ENCODE measurements around the gene SYT9.

Gene SYT9

GRCh38 chr11:7245341-7245740 lies 6.4 kb upstream of the SYT9 start:
- TF ChIP-seq EZH2 (IDR thresholded peaks at IDR 0.05) (no peak), POLR2AphosphoS5 (IDR thresholded peaks at IDR 0.05; ENCODE audit: borderline replicate concordance, low read depth, low read length) (no peak), FOXP2 (optimal IDR thresholded peaks at IDR 0.05; ENCODE audit: control extremely low read depth, extremely low read length, insufficient read depth) (no peak)
- Histone ChIP-seq H3K36me3 (ENCODE audit: insufficient read depth, low read length) (no peaks in the 10 kb centered on the region), H3K27ac (no peak overlapping the region), H3K9me3 (ENCODE audit: low read depth, low read length) (no peaks in the 10 kb centered on the region), H3K4me3 (no peak overlapping the region), H3K9ac (ENCODE audit: insufficient read length) (no peak overlapping the region)
- DNase-seq (ENCODE audit: low read depth, low spot score), result no peak

- Histone ChIP-seq H3K4me3 (no peak overlapping the region), H3K9ac (ENCODE audit: insufficient read length) (no peak overlapping the region), H3K27ac (no peak overlapping the region), H3K9me3 (ENCODE audit: low read depth, low read length) (no peaks in the 10 kb centered on the region), H3K36me3 (ENCODE audit: insufficient read depth, low read length) (no peaks in the 10 kb centered on the region)
- no peak for DNase-seq (ENCODE audit: low read depth, low spot score)
- TF ChIP-seq EZH2 (IDR thresholded peaks at IDR 0.05), result no peak
- no peak for TF ChIP-seq FOXP2 (optimal IDR thresholded peaks at IDR 0.05; ENCODE audit: control extremely low read depth, extremely low read length, insufficient read depth)
- TF ChIP-seq POLR2AphosphoS5 (IDR thresholded peaks at IDR 0.05; ENCODE audit: borderline replicate concordance, low read depth, low read length), result no peak
Measured at GRCh38 chr11:7246179-7246578, 5.5 kb upstream of the SYT9 start.

GRCh38 chr11:7250166-7250565 lies 1.5 kb upstream of the SYT9 start:
- H3K9ac ChIP-seq (ENCODE audit: insufficient read length), result no peak overlapping the region
- no peak overlapping the region for H3K27ac ChIP-seq
- H3K9me3 ChIP-seq (ENCODE audit: low read depth, low read length), result no peaks in the 10 kb centered on the region
- H3K36me3 ChIP-seq (ENCODE audit: insufficient read depth, low read length), result no peaks in the 10 kb centered on the region
- no peak for DNase-seq (ENCODE audit: low read depth, low spot score)
- no peak for TF ChIP-seq EZH2 (IDR thresholded peaks at IDR 0.05)
- no peak for TF ChIP-seq POLR2AphosphoS5 (IDR thresholded peaks at IDR 0.05; ENCODE audit: borderline replicate concordance, low read depth, low read length)
- TF ChIP-seq FOXP2 (optimal IDR thresholded peaks at IDR 0.05; ENCODE audit: control extremely low read depth, extremely low read length, insufficient read depth), result no peak
- no peak overlapping the region for H3K4me3 ChIP-seq

- TF ChIP-seq EZH2 (IDR thresholded peaks at IDR 0.05) (no peak), FOXP2 (optimal IDR thresholded peaks at IDR 0.05; ENCODE audit: control extremely low read depth, extremely low read length, insufficient read depth) (no peak), POLR2AphosphoS5 (IDR thresholded peaks at IDR 0.05; ENCODE audit: borderline replicate concordance, low read depth, low read length) (no peak)
- Histone ChIP-seq H3K4me3 (no peak overlapping the region), H3K9ac (ENCODE audit: insufficient read length) (no peak overlapping the region), H3K36me3 (ENCODE audit: insufficient read depth, low read length) (no peaks in the 10 kb centered on the region), H3K27ac (no peak overlapping the region), H3K9me3 (ENCODE audit: low read depth, low read length) (no peaks in the 10 kb centered on the region)
- no peak for DNase-seq (ENCODE audit: low read depth, low spot score)
Measured at GRCh38 chr11:7251487-7251835, 243 bp upstream of the SYT9 start.

- no peak for TF ChIP-seq FOXP2 (optimal IDR thresholded peaks at IDR 0.05; ENCODE audit: control extremely low read depth, extremely low read length, insufficient read depth)
- TF ChIP-seq EZH2 (IDR thresholded peaks at IDR 0.05), result peak; percentile 82
- TF ChIP-seq POLR2AphosphoS5 (IDR thresholded peaks at IDR 0.05; ENCODE audit: borderline replicate concordance, low read depth, low read length), result no peak
- no peaks in the 10 kb centered on the region for H3K36me3 ChIP-seq (ENCODE audit: insufficient read depth, low read length)
- H3K27ac ChIP-seq, result no peak overlapping the region
- no peaks in the 10 kb centered on the region for H3K9me3 ChIP-seq (ENCODE audit: low read depth, low read length)
- H3K9ac ChIP-seq (ENCODE audit: insufficient read length), result no peak overlapping the region
- H3K4me3 ChIP-seq, result no peak overlapping the region
- DNase-seq (ENCODE audit: low read depth, low spot score), result no peak
Measured at GRCh38 chr11:7252683-7253213, 1.0 kb downstream of the SYT9 start.

GRCh38 chr11:7253800-7254199 lies 2.1 kb downstream of the SYT9 start:
- Histone ChIP-seq H3K9me3 (ENCODE audit: low read depth, low read length) (no peaks in the 10 kb centered on the region), H3K36me3 (ENCODE audit: insufficient read depth, low read length) (no peaks in the 10 kb centered on the region), H3K4me3 (no peak overlapping the region), H3K27ac (no peak overlapping the region), H3K9ac (ENCODE audit: insufficient read length) (no peak overlapping the region)
- TF ChIP-seq FOXP2 (optimal IDR thresholded peaks at IDR 0.05; ENCODE audit: control extremely low read depth, extremely low read length, insufficient read depth) (no peak), POLR2AphosphoS5 (IDR thresholded peaks at IDR 0.05; ENCODE audit: borderline replicate concordance, low read depth, low read length) (no peak), EZH2 (IDR thresholded peaks at IDR 0.05) (no peak)
- no peak for DNase-seq (ENCODE audit: low read depth, low spot score)

GRCh38 chr11:7254731-7255291 lies 3.1 kb downstream of the SYT9 start:
- Histone ChIP-seq H3K9me3 (ENCODE audit: low read depth, low read length) (no peaks in the 10 kb centered on the region), H3K27ac (no peak overlapping the region), H3K9ac (ENCODE audit: insufficient read length) (no peak overlapping the region), H3K4me3 (no peak overlapping the region), H3K36me3 (ENCODE audit: insufficient read depth, low read length) (no peaks in the 10 kb centered on the region)
- DNase-seq (ENCODE audit: low read depth, low spot score), result no peak
- TF ChIP-seq FOXP2 (optimal IDR thresholded peaks at IDR 0.05; ENCODE audit: control extremely low read depth, extremely low read length, insufficient read depth) (no peak), EZH2 (IDR thresholded peaks at IDR 0.05) (no peak), POLR2AphosphoS5 (IDR thresholded peaks at IDR 0.05; ENCODE audit: borderline replicate concordance, low read depth, low read length) (no peak)

- DNase-seq (ENCODE audit: low read depth, low spot score), result no peak
- Histone ChIP-seq H3K4me3 (no peak overlapping the region), H3K36me3 (ENCODE audit: insufficient read depth, low read length) (no peaks in the 10 kb centered on the region), H3K9me3 (ENCODE audit: low read depth, low read length) (no peaks in the 10 kb centered on the region), H3K9ac (ENCODE audit: insufficient read length) (no peak overlapping the region), H3K27ac (no peak overlapping the region)
- no peak for TF ChIP-seq EZH2 (IDR thresholded peaks at IDR 0.05)
- no peak for TF ChIP-seq POLR2AphosphoS5 (IDR thresholded peaks at IDR 0.05; ENCODE audit: borderline replicate concordance, low read depth, low read length)
- no peak for TF ChIP-seq FOXP2 (optimal IDR thresholded peaks at IDR 0.05; ENCODE audit: control extremely low read depth, extremely low read length, insufficient read depth)
Measured at GRCh38 chr11:7256943-7257342, 5.2 kb downstream of the SYT9 start.

- TF ChIP-seq FOXP2 (optimal IDR thresholded peaks at IDR 0.05; ENCODE audit: control extremely low read depth, extremely low read length, insufficient read depth) (no peak), POLR2AphosphoS5 (IDR thresholded peaks at IDR 0.05; ENCODE audit: borderline replicate concordance, low read depth, low read length) (no peak), EZH2 (IDR thresholded peaks at IDR 0.05) (no peak)
- DNase-seq (ENCODE audit: low read depth, low spot score), result no peak
- no peaks in the 10 kb centered on the region for H3K9me3 ChIP-seq (ENCODE audit: low read depth, low read length)
- no peak overlapping the region for H3K9ac ChIP-seq (ENCODE audit: insufficient read length)
- no peaks in the 10 kb centered on the region for H3K36me3 ChIP-seq (ENCODE audit: insufficient read depth, low read length)
- no peak overlapping the region for H3K4me3 ChIP-seq
- H3K27ac ChIP-seq, result no peak overlapping the region
Measured at GRCh38 chr11:7257724-7258123, 6.0 kb downstream of the SYT9 start.
